PFSK-1 (cell line): ENCODE measurements around the gene PRIMA1.

Experiments used
- FOXP2 ChIP-seq: optimal IDR thresholded peaks from 2 replicates; pipeline ENCODE3; 2011; ENCODE audit warnings: borderline replicate concordance, control low read depth, inconsistent platforms; ENCODE audit not compliant: insufficient read depth; ENCODE audit errors: extremely low read length, extremely low read depth
- POLR2AphosphoS5 ChIP-seq: IDR thresholded peaks from 2 replicates; pipeline ENCODE4 v1.6.1; 2012; ENCODE audit warnings: low read depth, mild to moderate bottlenecking, control low read depth, low read length, moderate library complexity
- REST ChIP-seq, 2 experiments: IDR thresholded peaks; 2 replicates each; pipeline versions ENCODE4 v1.6.1 to v1.8.0; 2011 to 2012; ENCODE audit warnings: low read depth in 2 of 2, low read length in 2 of 2, control low read depth in 1 of 2, inconsistent platforms in 1 of 2, mild to moderate bottlenecking in 1 of 2, moderate library complexity in 1 of 2; ENCODE audit not compliant: insufficient read depth in 1 of 2
- SIN3A ChIP-seq: IDR thresholded peaks from 2 replicates; pipeline ENCODE4 v1.6.1; 2012; ENCODE audit warnings: mild to moderate bottlenecking, low read length, moderate library complexity, borderline replicate concordance; ENCODE audit not compliant: insufficient read depth
- TAF1 ChIP-seq: IDR thresholded peaks from 2 replicates; pipeline ENCODE4 v1.6.1; 2012; ENCODE audit warnings: low read length, control low read depth, borderline replicate concordance; ENCODE audit not compliant: insufficient read depth

GRCh38 chr14:93765155-93765554 lies 23.1 kb downstream of the PRIMA1 start:
- TF ChIP-seq SIN3A, result no peak
- no peak for TF ChIP-seq REST (IDR thresholded peaks at IDR 0.05; ENCODE audit: insufficient read depth in 1 of 2, low read depth in 2 of 2, low read length in 2 of 2)
- TF ChIP-seq POLR2AphosphoS5, result no peak
- TF ChIP-seq TAF1, result no peak
- no peak for TF ChIP-seq FOXP2
